Left lung (tissue), 10 donors: ENCODE measurements around the gene TRPM3. TPM values are rescaled to one million over a fixed set of nuclear protein-coding genes. Genes with fewer than 3 reads are reported as not detected.

Experiments
- ATAC-seq: fragments of 200-7000 bp; cut with Tn5 transposase; one replicate; pipeline ENCODE4 v1.9.1; 2020; ENCODE audit warnings: moderate library complexity
- DNase-seq, 4 donors: peaks; one replicate each; pipeline ENCODE4 v3.0.0-alpha.2; 2013 to 2020
- H3K27ac ChIP-seq, 2 donors: fragments of 200-600 bp; sonication (generic) in 1 of 2; one replicate each; pipeline versions ENCODE4 v1.5.0 to v1.8.0; 2020 to 2021
- H3K27me3 ChIP-seq, 2 donors: fragments of 200-600 bp; sonication (generic) in 1 of 2; one replicate each; pipeline versions ENCODE4 v1.5.0 to v1.8.0; 2020 to 2021
- H3K36me3 ChIP-seq, 2 donors: fragments of 200-600 bp; sonication (generic) in 1 of 2; one replicate each; pipeline versions ENCODE4 v1.5.0 to v1.8.0; 2020 to 2021
- H3K4me1 ChIP-seq, 2 donors: fragments of 200-600 bp; one replicate each; pipeline ENCODE4 v1.8.0; 2021
- H3K4me3 ChIP-seq, 2 donors: fragments of 200-600 bp; sonication (generic) in 1 of 2; one replicate each; pipeline versions ENCODE4 v1.5.0 to v1.8.0; 2020 to 2021; ENCODE audit warnings: mild to moderate bottlenecking in 1 of 2
- H3K9me3 ChIP-seq, 2 donors: fragments of 200-600 bp; sonication (generic) in 1 of 2; one replicate each; pipeline versions ENCODE4 v1.5.0 to v1.8.0; 2020 to 2021
- CTCF ChIP-seq, 2 donors: fragments of 200-600 bp; sonication (generic) in 1 of 2; IDR thresholded peaks; one replicate each; pipeline versions ENCODE4 v1.5.0 to v1.8.0; 2021; ENCODE audit warnings: antibody characterized with exemption in 2 of 2
- intact Hi-C, 2 donors: fragments of 100-400 bp; cut with DNase I; formaldehyde crosslinking; loops; one replicate each; pipeline versions ENCODE4 v1.11.2 to v1.14.2; 2022
- polyA plus RNA-seq, 6 donors: library from polyadenylated mRNA; unstranded; fragments of 120-200 nt; gene quantifications; one replicate each; pipeline ENCODE4 v1.2.1, GENCODE V29; 2013; ENCODE audit not compliant: insufficient read length in 6 of 6
- total RNA-seq, 2 donors: library from RNA; stranded (reverse); fragmentation: NEBNext Ultra II Directional; extraction: Animal tissue kit (Norgen Biotek cat#: 25700); gene quantifications; one replicate each; pipeline ENCODE4 v1.2.1, GENCODE V29; 2021
- donor health status: DM: no; HTN: yes; CAD: no.
- donor health status: DM: no; HTN: no; CAD: no.

TRPM3 gene
- total and polyA plus RNA-seq, 8 donors: 0.17 to 2.1 (median 1.2) TPM

GRCh38 chr9:71146511-71146910, 25.1 kb upstream of the TRPM3 start:
- intact Hi-C loops: no loop called here
- H3K27me3 ChIP-seq: no peaks in the 10 kb centered on the region
- H3K9me3 ChIP-seq: peaks cover 0 to 5% of the 10 kb centered on the region in 2 donors
- TF ChIP-seq CTCF (IDR thresholded peaks at IDR 0.05): no peak
- H3K4me3 ChIP-seq: no peak overlapping the region
- no peaks in the 10 kb centered on the region for H3K4me1 ChIP-seq
- DNase-seq (no peak), ATAC-seq (no peak)
- H3K36me3 ChIP-seq: no peaks in the 10 kb centered on the region
- H3K27ac ChIP-seq: no peak overlapping the region

GRCh38 chr9:71145179-71145578, 23.8 kb upstream of the TRPM3 start:
- DNase-seq: peak in 1 of 4 donors; percentile 52
- H3K4me1 ChIP-seq: no peaks in the 10 kb centered on the region
- H3K36me3 ChIP-seq: no peaks in the 10 kb centered on the region
- peak; percentile 63 for ATAC-seq
- no peaks in the 10 kb centered on the region for H3K27me3 ChIP-seq
- peaks cover 0 to 5% of the 10 kb centered on the region in 2 donors for H3K9me3 ChIP-seq
- intact Hi-C loops: no loop called here
- no peak for TF ChIP-seq CTCF (IDR thresholded peaks at IDR 0.05)
- no peak overlapping the region for H3K27ac ChIP-seq
- no peak overlapping the region for H3K4me3 ChIP-seq

- no peak for TF ChIP-seq CTCF (IDR thresholded peaks at IDR 0.05)
- Histone ChIP-seq H3K27me3 (no peaks in the 10 kb centered on the region), H3K9me3 (peaks cover 0 to 5% of the 10 kb centered on the region in 2 donors), H3K36me3 (no peaks in the 10 kb centered on the region), H3K27ac (no peak overlapping the region), H3K4me3 (no peak overlapping the region), H3K4me1 (no peaks in the 10 kb centered on the region)
- ATAC-seq: no peak
- no peak for DNase-seq
- intact Hi-C loops: no loop called here
Measured at GRCh38 chr9:71144495-71144894, 23.1 kb upstream of the TRPM3 start.

GRCh38 chr9:71136696-71137095, 15.3 kb upstream of the TRPM3 start:
- intact Hi-C loops: no loop called here
- no peaks in the 10 kb centered on the region for H3K27me3 ChIP-seq
- H3K9me3 ChIP-seq: no peaks in the 10 kb centered on the region
- H3K36me3 ChIP-seq: no peaks in the 10 kb centered on the region
- ATAC-seq (no peak), DNase-seq (no peak)
- H3K4me3 ChIP-seq: no peak overlapping the region
- no peaks in the 10 kb centered on the region for H3K4me1 ChIP-seq
- no peak overlapping the region for H3K27ac ChIP-seq
- no peak for TF ChIP-seq CTCF (IDR thresholded peaks at IDR 0.05)

GRCh38 chr9:71131145-71131544, 9.7 kb upstream of the TRPM3 start:
- intact Hi-C loops: no loop called here
- H3K4me1 ChIP-seq: no peaks in the 10 kb centered on the region
- no peak for DNase-seq
- no peak for ATAC-seq
- H3K9me3 ChIP-seq: no peaks in the 10 kb centered on the region
- H3K36me3 ChIP-seq: no peaks in the 10 kb centered on the region
- no peak overlapping the region for H3K27ac ChIP-seq
- no peak for TF ChIP-seq CTCF (IDR thresholded peaks at IDR 0.05)
- no peak overlapping the region for H3K4me3 ChIP-seq
- no peaks in the 10 kb centered on the region for H3K27me3 ChIP-seq
